Measurements from ENCODE around the gene CHRNA4. TPM values are rescaled to one million over a fixed set of nuclear protein-coding genes. Genes with fewer than 3 reads are reported as not detected.

Gene CHRNA4
- total and polyA plus RNA-seq, 7 donors, result 0.01 to 0.41 (median 0.24) TPM; not detected in 4

DNA sequence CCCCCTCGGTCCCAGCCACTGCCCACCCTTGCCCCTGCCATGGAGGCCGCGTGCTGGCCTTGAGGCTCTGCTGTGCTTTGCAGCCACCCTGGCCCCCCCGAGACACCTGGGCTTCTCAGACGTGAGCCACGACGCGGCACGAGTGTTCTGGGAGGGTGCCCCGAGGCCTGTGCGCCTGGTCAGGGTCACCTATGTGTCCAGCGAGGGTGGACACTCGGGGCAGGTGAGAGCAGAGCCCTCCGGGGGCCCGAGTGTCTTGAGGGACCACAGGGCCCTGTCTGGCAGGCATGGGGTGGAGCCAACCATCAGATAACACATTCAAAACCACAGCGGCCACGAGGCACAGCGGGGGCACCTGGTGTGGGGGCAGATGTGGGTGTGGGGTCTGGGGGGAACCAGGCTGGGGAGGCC is 49.3 kb downstream of the CHRNA4 start:
- DNase-seq (peak in 1 of 2 donors; percentile 39), ATAC-seq (no peak)
- peaks cover 0 to 54% (median 10%) of the 10 kb centered on the region in 3 donors for H3K27me3 ChIP-seq (ENCODE audit: insufficient read depth in 3 of 3, low read length in 2 of 3)
- no peak overlapping the region for H3K4me3 ChIP-seq
- no peaks in the 10 kb centered on the region for H3K9me3 ChIP-seq
- TF ChIP-seq, protein P1, sequence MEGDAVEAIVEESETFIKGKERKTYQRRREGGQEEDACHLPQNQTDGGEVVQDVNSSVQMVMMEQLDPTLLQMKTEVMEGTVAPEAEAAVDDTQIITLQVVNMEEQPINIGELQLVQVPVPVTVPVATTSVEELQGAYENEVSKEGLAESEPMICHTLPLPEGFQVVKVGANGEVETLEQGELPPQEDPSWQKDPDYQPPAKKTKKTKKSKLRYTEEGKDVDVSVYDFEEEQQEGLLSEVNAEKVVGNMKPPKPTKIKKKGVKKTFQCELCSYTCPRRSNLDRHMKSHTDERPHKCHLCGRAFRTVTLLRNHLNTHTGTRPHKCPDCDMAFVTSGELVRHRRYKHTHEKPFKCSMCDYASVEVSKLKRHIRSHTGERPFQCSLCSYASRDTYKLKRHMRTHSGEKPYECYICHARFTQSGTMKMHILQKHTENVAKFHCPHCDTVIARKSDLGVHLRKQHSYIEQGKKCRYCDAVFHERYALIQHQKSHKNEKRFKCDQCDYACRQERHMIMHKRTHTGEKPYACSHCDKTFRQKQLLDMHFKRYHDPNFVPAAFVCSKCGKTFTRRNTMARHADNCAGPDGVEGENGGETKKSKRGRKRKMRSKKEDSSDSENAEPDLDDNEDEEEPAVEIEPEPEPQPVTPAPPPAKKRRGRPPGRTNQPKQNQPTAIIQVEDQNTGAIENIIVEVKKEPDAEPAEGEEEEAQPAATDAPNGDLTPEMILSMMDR (IDR thresholded peaks at IDR 0.05), result no peak
- no peak overlapping the region for H3K27ac ChIP-seq
- intact Hi-C loops (cut with DNase I), result no loop called here
- H3K36me3 ChIP-seq (ENCODE audit: insufficient read depth in 1 of 2, low read depth in 1 of 2), result no peaks in the 10 kb centered on the region
- WGBS, 3 donors, result 67 to 84% (median 76%) methylated on average over 15 to 18 of the region's 18 CpGs
- H3K4me1 ChIP-seq, result no peaks in the 10 kb centered on the region

DNA sequence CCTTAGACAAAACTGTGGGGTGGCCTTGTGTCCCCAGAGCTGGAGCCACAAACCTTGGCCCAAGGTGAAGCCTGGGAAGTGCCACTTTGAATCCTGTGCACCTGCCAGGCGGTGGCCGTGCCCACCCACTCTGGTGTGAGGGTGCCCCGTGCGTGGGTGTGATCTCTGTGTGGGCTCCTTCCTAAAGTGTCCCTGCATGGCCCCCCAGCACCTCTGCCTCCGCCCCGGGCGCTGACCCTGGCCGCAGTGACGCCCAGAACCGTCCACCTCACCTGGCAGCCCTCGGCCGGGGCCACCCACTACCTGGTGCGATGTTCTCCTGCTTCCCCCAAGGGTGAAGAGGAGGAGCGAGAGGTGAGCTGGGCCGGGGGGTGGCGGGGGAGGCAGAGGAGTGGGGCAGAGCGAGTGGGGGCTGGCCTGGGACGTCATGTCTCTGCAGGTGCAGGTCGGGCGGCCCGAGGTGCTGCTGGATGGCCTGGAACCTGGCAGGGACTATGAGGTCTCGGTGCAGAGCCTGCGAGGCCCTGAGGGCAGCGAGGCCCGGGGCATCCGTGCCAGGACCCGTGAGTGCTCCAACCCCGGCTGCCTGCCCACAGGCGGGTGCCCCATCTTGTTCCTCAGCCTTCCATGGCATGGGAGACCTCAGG is 49.8 kb downstream of the CHRNA4 start:
- Histone ChIP-seq H3K9me3 (no peaks in the 10 kb centered on the region), H3K36me3 (ENCODE audit: insufficient read depth in 1 of 2, low read depth in 1 of 2) (no peaks in the 10 kb centered on the region), H3K27me3 (ENCODE audit: insufficient read depth in 3 of 3, low read length in 2 of 3) (peaks cover 0 to 57% (median 10%) of the 10 kb centered on the region in 3 donors), H3K27ac (no peak overlapping the region), H3K4me3 (no peak overlapping the region), H3K4me1 (no peaks in the 10 kb centered on the region)
- TF ChIP-seq, protein P1 (IDR thresholded peaks at IDR 0.05), result no peak
- 89 to 93% (median 92%) methylated on average over 21 to 29 of the region's 29 CpGs for WGBS, 3 donors
- ATAC-seq (no peak), DNase-seq (peak in 1 of 2 donors; percentile 8)
- intact Hi-C loops (cut with DNase I), result no loop called here

DNA sequence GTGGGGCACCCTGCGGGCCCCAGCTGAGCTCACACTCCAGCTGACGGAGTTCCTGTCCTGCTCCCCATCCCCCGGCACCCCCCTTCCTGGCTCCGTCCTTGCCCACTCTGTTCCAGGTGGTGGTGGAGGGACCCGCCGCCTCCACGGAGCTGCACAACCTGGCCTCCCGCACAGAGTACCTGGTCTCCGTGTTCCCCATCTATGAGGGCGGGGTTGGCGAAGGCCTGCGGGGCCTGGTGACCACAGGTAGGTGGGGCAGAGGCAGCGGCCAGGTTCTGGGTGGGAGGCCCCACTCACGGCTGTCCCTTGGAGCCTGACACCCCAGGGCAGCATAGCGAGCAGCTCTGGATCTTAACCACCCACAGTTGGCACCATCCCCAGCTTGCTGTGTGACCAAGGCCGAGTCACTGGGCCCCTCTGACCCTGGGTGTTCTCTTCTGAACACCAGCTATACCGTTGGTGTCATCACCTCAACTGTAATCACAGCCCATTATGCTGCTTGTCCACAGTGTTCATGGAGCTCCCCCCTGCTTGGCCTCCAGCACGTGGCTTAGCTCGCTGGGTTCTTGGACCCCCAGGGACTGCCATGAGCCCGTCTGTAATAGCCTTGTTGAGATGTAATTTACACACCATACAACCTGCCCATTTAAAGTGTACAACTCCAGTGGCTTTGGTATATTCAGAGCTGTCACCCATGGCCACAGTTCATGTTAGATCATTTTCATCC is 50.7 kb downstream of the CHRNA4 start:
- intact Hi-C loops (cut with DNase I), result no loop called here
- H3K4me3 ChIP-seq, result no peak overlapping the region
- WGBS, 3 donors, result 76 to 82% (median 79%) methylated on average over 20 of the region's 20 CpGs
- ATAC-seq (no peak), DNase-seq (peak in 1 of 2 donors; percentile 9)
- no peaks in the 10 kb centered on the region for H3K9me3 ChIP-seq
- TF ChIP-seq, protein P1 (IDR thresholded peaks at IDR 0.05), result no peak
- no peak overlapping the region for H3K27ac ChIP-seq
- no peaks in the 10 kb centered on the region for H3K4me1 ChIP-seq
- no peaks in the 10 kb centered on the region for H3K36me3 ChIP-seq (ENCODE audit: insufficient read depth in 1 of 2, low read depth in 1 of 2)
- peaks cover 0 to 59% (median 11%) of the 10 kb centered on the region in 3 donors for H3K27me3 ChIP-seq (ENCODE audit: insufficient read depth in 3 of 3, low read length in 2 of 3)

DNA sequence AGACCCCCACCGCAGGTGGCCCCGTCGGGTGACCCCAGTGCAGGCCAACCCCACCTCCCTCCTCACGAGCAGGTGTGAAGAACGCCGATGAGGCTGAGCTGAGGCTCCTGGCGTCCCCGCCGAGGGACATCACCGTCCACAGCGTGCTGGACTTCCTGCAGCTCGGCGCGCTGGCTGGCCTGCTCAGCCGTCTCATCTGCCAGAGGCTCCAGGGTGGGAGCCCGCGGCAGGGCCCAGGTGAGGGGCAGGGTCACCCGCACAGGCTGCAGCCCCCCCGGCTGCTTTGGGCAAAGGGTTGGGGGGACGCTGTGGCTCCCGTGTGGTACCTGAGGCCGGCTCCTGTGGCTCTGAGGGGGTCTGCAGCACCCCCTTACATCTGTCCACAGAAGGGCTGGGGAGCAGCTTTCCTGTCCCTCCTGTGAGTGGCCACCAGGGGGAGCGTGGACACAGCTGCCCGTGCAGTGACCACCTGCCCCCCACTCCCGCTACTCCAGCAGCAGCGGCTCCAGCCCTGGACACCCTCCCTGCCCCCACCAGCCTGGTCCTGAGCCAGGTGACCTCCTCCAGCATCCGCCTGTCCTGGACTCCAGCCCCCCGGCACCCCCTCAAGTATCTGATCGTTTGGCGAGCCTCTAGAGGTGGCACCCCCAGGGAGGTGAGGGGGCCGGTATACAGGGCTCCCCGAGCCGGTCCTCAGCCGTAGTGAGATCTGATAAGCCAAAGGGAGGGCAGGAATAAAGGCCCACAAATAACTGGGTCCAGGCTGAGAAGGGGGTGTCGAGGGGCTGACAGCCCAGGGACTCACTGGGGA is 51.7 kb downstream of the CHRNA4 start:
- Histone ChIP-seq H3K27me3 (ENCODE audit: insufficient read depth in 3 of 3, low read length in 2 of 3) (peaks cover 0 to 59% (median 8%) of the 10 kb centered on the region in 3 donors), H3K9me3 (no peaks in the 10 kb centered on the region), H3K4me3 (no peak overlapping the region), H3K27ac (no peak overlapping the region), H3K36me3 (ENCODE audit: insufficient read depth in 1 of 2, low read depth in 1 of 2) (no peaks in the 10 kb centered on the region), H3K4me1 (no peaks in the 10 kb centered on the region)
- intact Hi-C loops (cut with DNase I), result loop anchor here (1.0 to 5.0 kb wide), 2 partner anchors 72 to 73 kb away; no protein-coding TSS in a partner anchor
- peak in 1 of 2 donors; percentile 48 for DNase-seq
- WGBS, 3 donors, result 17 to 20% (median 20%) methylated on average over 33 to 35 of the region's 35 CpGs
- TF ChIP-seq, protein P1 (IDR thresholded peaks at IDR 0.05), result peak; percentile 80
- ATAC-seq, result peak; percentile 65 to 79 (median 70)

Measured in psoas muscle (tissue), 8 donors.